Measurements from ENCODE around the gene FAM53B. TPM values are rescaled to one million over a fixed set of nuclear protein-coding genes. Genes with fewer than 3 reads are reported as not detected.

FAM53B gene
- total RNA-seq, 1 experiment from 2014 or later, result 18.3 TPM

DNA sequence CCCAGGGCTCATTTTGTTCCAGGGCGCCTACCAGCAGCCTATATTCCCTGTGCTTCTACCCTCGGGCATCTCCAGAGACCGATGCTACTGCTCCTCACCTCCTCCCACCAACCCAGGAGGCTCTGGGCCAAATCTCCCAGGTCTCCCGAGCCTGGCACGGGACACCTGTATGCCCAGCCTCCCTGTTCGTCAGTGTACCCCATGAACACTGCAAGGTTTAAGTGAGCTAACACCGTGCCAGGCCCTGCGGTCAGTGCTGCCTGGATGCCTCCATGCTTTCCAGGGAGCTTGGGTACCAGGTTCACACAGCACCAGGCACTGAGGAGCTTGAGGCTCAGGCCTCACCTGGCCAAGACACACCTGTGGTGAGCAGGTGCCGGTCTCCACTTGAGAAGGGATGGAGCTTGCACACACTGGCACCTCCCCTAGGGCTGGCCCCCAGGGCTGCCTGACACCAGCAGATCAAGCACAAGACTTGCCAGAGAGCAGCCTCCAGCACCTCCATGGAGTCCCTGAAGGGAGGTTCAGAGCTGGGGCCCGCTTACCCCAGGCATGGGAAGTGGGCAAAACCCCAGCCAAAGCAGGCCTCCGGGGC, 80.3 kb downstream of the FAM53B start:
- Histone ChIP-seq H3K27ac (ENCODE audit: low read depth, low read length, poor library complexity, severe bottlenecking) (no peak overlapping the region), H3K36me3 (ENCODE audit: insufficient read depth, low read length, poor library complexity, severe bottlenecking) (no peaks in the 10 kb centered on the region), H3K4me3 (ENCODE audit: low read depth, low read length, poor library complexity, severe bottlenecking) (no peak overlapping the region), H3K27me3 (replicated peaks; ENCODE audit: insufficient read depth, low read depth, low read length, poor library complexity) (no peaks in the 10 kb centered on the region), H3K9me3 (ENCODE audit: low read depth, low read length, poor library complexity, severe bottlenecking) (no peaks in the 10 kb centered on the region), H3K4me1 (ENCODE audit: insufficient read depth, low read length, poor library complexity, severe bottlenecking) (peaks cover 12% of the 10 kb centered on the region)
- CTCF ChIA-PET, result no interaction called here
- POLR2A ChIA-PET (ENCODE audit: low non-redundant PET), result no interaction called here
- no TSS peak for BruUV-seq (replicated peaks)
- intact Hi-C loops (cut with micrococcal nuclease; ENCODE audit: unreplicated experiment), result no loop called here
- no peak for TF ChIP-seq EZH2 (IDR thresholded peaks at IDR 0.05; ENCODE audit: borderline replicate concordance, low read depth, low read length, poor library complexity, severe bottlenecking)
- TF ChIP-seq, protein P1, sequence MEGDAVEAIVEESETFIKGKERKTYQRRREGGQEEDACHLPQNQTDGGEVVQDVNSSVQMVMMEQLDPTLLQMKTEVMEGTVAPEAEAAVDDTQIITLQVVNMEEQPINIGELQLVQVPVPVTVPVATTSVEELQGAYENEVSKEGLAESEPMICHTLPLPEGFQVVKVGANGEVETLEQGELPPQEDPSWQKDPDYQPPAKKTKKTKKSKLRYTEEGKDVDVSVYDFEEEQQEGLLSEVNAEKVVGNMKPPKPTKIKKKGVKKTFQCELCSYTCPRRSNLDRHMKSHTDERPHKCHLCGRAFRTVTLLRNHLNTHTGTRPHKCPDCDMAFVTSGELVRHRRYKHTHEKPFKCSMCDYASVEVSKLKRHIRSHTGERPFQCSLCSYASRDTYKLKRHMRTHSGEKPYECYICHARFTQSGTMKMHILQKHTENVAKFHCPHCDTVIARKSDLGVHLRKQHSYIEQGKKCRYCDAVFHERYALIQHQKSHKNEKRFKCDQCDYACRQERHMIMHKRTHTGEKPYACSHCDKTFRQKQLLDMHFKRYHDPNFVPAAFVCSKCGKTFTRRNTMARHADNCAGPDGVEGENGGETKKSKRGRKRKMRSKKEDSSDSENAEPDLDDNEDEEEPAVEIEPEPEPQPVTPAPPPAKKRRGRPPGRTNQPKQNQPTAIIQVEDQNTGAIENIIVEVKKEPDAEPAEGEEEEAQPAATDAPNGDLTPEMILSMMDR (conservative IDR thresholded peaks at IDR 0.05; ENCODE audit: low read depth, low read length), result no peak
- DNase-seq (ENCODE audit: low spot score), result no peak

DNA sequence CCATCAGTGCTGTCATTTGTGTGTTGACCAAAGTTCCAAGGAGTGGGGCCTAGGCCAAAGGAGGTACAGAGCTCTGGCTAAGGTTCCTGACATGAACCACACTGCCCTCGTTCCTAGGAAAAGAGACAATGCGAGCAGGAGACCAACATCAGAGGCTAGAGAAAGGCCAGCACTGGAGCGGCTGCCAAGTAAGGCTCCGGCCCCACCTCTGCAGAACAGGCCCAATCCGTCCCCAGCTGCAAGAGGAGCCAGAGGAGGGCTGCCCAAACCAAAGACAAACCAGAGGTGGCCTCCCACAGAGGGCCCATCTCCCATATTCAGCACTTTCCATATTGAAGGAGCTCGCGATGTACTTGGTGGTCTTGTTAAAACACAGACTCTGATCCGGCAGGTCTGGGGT, 81.0 kb downstream of the FAM53B start:
- ChIA-PET CTCF (no interaction called here), POLR2A (ENCODE audit: low non-redundant PET) (no interaction called here)
- Histone ChIP-seq H3K9me3 (ENCODE audit: low read depth, low read length, poor library complexity, severe bottlenecking) (no peaks in the 10 kb centered on the region), H3K4me3 (ENCODE audit: low read depth, low read length, poor library complexity, severe bottlenecking) (no peak overlapping the region), H3K4me1 (ENCODE audit: insufficient read depth, low read length, poor library complexity, severe bottlenecking) (peaks cover 11% of the 10 kb centered on the region), H3K27me3 (replicated peaks; ENCODE audit: insufficient read depth, low read depth, low read length, poor library complexity) (no peaks in the 10 kb centered on the region), H3K27ac (ENCODE audit: low read depth, low read length, poor library complexity, severe bottlenecking) (no peak overlapping the region), H3K36me3 (ENCODE audit: insufficient read depth, low read length, poor library complexity, severe bottlenecking) (no peaks in the 10 kb centered on the region)
- intact Hi-C loops (cut with micrococcal nuclease; ENCODE audit: unreplicated experiment), result no loop called here
- no peak for DNase-seq (ENCODE audit: low spot score)
- no peak for TF ChIP-seq EZH2 (IDR thresholded peaks at IDR 0.05; ENCODE audit: borderline replicate concordance, low read depth, low read length, poor library complexity, severe bottlenecking)
- TF ChIP-seq, protein P1 (conservative IDR thresholded peaks at IDR 0.05; ENCODE audit: low read depth, low read length), result no peak
- no TSS peak for BruUV-seq (replicated peaks)

DNA sequence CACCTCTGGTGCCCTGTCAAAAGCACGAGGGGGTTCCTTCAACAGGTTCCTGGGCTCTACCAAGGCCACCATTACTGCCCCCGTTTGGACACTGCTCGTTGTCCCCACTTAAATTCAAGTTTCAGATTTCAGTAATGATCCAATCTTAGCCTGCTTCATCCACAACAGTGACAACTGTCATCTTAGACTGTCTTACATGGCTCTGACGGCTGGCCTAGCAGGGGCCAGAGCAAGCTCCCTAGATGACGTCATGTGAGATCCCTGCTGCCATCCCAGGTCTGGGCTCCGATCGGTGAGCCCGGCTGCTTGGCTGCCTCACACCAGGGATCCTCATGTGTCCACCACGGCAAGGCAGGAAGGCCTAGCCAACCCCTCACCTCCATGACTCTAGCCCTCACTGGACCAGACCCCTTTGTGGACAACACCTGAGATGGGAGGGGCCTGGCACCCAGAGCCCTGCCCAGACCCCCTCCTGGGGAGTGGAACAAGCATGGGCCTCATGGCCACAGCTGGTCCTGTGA, 82.5 kb downstream of the FAM53B start:
- no peak for TF ChIP-seq EZH2 (IDR thresholded peaks at IDR 0.05; ENCODE audit: borderline replicate concordance, low read depth, low read length, poor library complexity, severe bottlenecking)
- TF ChIP-seq, protein P1 (conservative IDR thresholded peaks at IDR 0.05; ENCODE audit: low read depth, low read length), result no peak
- H3K27me3 ChIP-seq (replicated peaks; ENCODE audit: insufficient read depth, low read depth, low read length, poor library complexity), result no peaks in the 10 kb centered on the region
- H3K9me3 ChIP-seq (ENCODE audit: low read depth, low read length, poor library complexity, severe bottlenecking), result no peaks in the 10 kb centered on the region
- H3K36me3 ChIP-seq (ENCODE audit: insufficient read depth, low read length, poor library complexity, severe bottlenecking), result no peaks in the 10 kb centered on the region
- ChIA-PET CTCF (no interaction called here), POLR2A (ENCODE audit: low non-redundant PET) (no interaction called here)
- BruUV-seq (replicated peaks), result no TSS peak
- DNase-seq (ENCODE audit: low spot score), result no peak
- no peak overlapping the region for H3K4me3 ChIP-seq (ENCODE audit: low read depth, low read length, poor library complexity, severe bottlenecking)
- no peak overlapping the region for H3K27ac ChIP-seq (ENCODE audit: low read depth, low read length, poor library complexity, severe bottlenecking)
- intact Hi-C loops (cut with micrococcal nuclease; ENCODE audit: unreplicated experiment), result no loop called here
- no peaks in the 10 kb centered on the region for H3K4me1 ChIP-seq (ENCODE audit: insufficient read depth, low read length, poor library complexity, severe bottlenecking)

All from A673 (cell line).